HepG2 (cell line): ENCODE results near the gene SLC4A5. TPM values are rescaled to one million over a fixed set of nuclear protein-coding genes. Genes with fewer than 3 reads are reported as not detected.

Source experiments
- CAMTA2 ChIP-seq: sonication (generic); formaldehyde crosslinking; IDR thresholded peaks from 2 replicates; pipeline ENCODE4 v1.4.0; 2020; ENCODE audit warnings: mild to moderate bottlenecking, missing genetic modification reagents, borderline replicate concordance
- JUNB ChIP-seq: sonication (generic); formaldehyde crosslinking; IDR thresholded peaks from 2 replicates; pipeline ENCODE4 v1.8.0; 2022; ENCODE audit warnings: missing genetic modification reagents, mild to moderate bottlenecking, borderline replicate concordance
- SMAD3 ChIP-seq: sonication (generic); formaldehyde crosslinking; IDR thresholded peaks from 2 replicates; pipeline ENCODE4 v1.4.0; 2020; ENCODE audit warnings: missing genetic modification reagents
- SMAD9 ChIP-seq: sonication (generic); formaldehyde crosslinking; IDR thresholded peaks from 2 replicates; pipeline ENCODE4 v1.5.1; 2020; ENCODE audit warnings: mild to moderate bottlenecking, missing genetic modification reagents
- ZFP41 ChIP-seq: sonication (generic); formaldehyde crosslinking; IDR thresholded peaks from 2 replicates; pipeline ENCODE4 v1.4.0; 2020; ENCODE audit warnings: mild to moderate bottlenecking, missing genetic modification reagents, borderline replicate concordance
- ZNF160 ChIP-seq: sonication (generic); formaldehyde crosslinking; IDR thresholded peaks from 2 replicates; pipeline ENCODE4 v1.8.0; 2022; ENCODE audit warnings: mild to moderate bottlenecking, inconsistent platforms, missing genetic modification reagents
- ZNF577 ChIP-seq: sonication (generic); formaldehyde crosslinking; IDR thresholded peaks from 2 replicates; pipeline ENCODE4 v1.4.0; 2020; ENCODE audit warnings: mild to moderate bottlenecking, low read depth, missing genetic modification reagents, borderline replicate concordance
- ZNF678 ChIP-seq: sonication (generic); formaldehyde crosslinking; IDR thresholded peaks from 2 replicates; pipeline ENCODE4 v1.4.0; 2020; ENCODE audit warnings: mild to moderate bottlenecking, missing genetic modification reagents
- ZNF746 ChIP-seq: sonication (generic); formaldehyde crosslinking; IDR thresholded peaks from 2 replicates; pipeline ENCODE4 v1.8.0; 2022; ENCODE audit warnings: mild to moderate bottlenecking, missing genetic modification reagents
- polyA plus RNA-seq, 8 experiments: library from polyadenylated mRNA; depleted of rRNA in 3 of 8; stranded (reverse) in 7 of 8; unstranded in 1 of 8; fragments of >200 nt; fragmentation: Illumina TruSeq in 4 of 8; extraction: Trizol in 4 of 8; gene quantifications; 2 replicates each; pipeline versions ENCODE4 v1.2.1 to v1.2.3, GENCODE V29; 2011 to 2016; ENCODE audit warnings: low read depth in 4 of 8, missing spikeins in 1 of 8, mixed read lengths in 1 of 8; ENCODE audit not compliant: insufficient read depth in 1 of 8
- total RNA-seq, 5 experiments: library from RNA; depleted of rRNA; stranded (reverse); fragments of >200 nt; fragmentation: Illumina TruSeq; extraction: Trizol; gene quantifications; 2 replicates each; pipeline ENCODE4 v1.2.3, GENCODE V29; 2016; ENCODE audit warnings: low read depth in 1 of 5
- TF ChIP-seq, protein P1 (sequence below): sonication (generic); formaldehyde crosslinking; conservative IDR thresholded peaks from 2 replicates; pipeline ENCODE4 v1.8.1; 2023; ENCODE audit warnings: missing genetic modification reagents
- TF ChIP-seq, protein P2 (sequence below), 2 experiments: sonication (generic) in 1 of 2; formaldehyde crosslinking in 1 of 2; IDR thresholded peaks; 2 replicates each; pipeline versions ENCODE4 v1.6.1 to v1.9.0; 2014 to 2022; ENCODE audit warnings: antibody characterized with exemption in 1 of 2, borderline replicate concordance in 1 of 2, inconsistent platforms in 1 of 2, low read depth in 1 of 2, missing genetic modification reagents in 1 of 2
- TF ChIP-seq, protein P3 (sequence below), 2 experiments: sonication (generic) in 1 of 2; formaldehyde crosslinking in 1 of 2; IDR thresholded peaks; 2 replicates each; pipeline versions ENCODE4 v1.4.0 to v1.6.1; 2018 to 2020; ENCODE audit warnings: missing genetic modification reagents in 2 of 2, borderline replicate concordance in 1 of 2, low read depth in 1 of 2, mild to moderate bottlenecking in 1 of 2, missing biosample characterization in 1 of 2
- TF ChIP-seq, protein P4 (sequence below), 2 experiments: IDR thresholded peaks; 2 replicates each; pipeline ENCODE4 v1.6.1; 2011 to 2012; ENCODE audit warnings: low read length in 2 of 2, borderline replicate concordance in 1 of 2, low read depth in 1 of 2, mild to moderate bottlenecking in 1 of 2, moderate library complexity in 1 of 2

Gene SLC4A5
- total and polyA plus RNA-seq, 2 of the 13 experiments (the other 11 are each of a cell fraction or from before 2014, with no cell fraction given): 0.50 TPM; not detected in 1

DNA sequence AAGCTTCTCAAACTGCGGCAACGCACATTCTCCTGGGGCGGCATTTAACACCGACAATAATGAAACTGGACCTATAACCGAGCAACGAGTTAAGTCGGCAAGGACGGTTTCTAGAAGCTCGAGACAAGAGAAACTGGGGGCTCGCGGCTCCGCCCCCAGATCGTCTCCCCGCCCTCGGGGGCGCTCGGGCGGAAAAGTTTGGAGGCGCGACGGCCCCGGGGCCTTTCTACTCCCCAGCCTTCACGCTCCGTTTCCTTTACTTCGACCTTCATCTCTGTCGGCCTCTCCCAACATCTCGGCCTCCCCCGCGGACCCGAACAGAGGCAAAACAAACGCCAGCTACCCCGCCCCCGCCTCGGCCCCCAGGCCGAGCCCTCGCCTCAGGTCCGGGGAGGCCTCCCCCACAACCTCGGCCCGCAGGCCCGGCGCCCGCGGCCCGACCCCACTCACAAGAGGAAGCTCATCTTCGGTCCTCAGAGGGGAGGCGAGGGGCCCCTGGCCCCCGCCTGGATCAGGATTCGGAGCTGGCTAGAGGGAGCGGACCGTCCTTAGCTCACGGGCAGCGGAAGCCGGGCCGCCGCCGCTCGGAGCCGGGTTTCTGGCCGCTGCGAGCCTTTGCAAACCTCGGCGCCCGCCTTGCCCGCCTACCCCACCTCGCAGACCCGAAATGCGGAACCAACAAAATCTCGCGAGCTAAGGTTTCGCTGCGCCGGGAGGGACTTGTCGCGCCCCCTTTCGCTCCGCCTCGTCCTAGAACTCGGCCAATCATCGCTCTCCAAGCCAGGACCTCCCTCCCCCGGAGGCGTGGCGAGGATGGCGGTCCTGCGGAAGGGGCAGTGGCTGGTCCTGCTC lies 164.8 kb downstream of the SLC4A5 start, which contains the start of gene MOB1A (continued):
- TF ChIP-seq, protein P1, sequence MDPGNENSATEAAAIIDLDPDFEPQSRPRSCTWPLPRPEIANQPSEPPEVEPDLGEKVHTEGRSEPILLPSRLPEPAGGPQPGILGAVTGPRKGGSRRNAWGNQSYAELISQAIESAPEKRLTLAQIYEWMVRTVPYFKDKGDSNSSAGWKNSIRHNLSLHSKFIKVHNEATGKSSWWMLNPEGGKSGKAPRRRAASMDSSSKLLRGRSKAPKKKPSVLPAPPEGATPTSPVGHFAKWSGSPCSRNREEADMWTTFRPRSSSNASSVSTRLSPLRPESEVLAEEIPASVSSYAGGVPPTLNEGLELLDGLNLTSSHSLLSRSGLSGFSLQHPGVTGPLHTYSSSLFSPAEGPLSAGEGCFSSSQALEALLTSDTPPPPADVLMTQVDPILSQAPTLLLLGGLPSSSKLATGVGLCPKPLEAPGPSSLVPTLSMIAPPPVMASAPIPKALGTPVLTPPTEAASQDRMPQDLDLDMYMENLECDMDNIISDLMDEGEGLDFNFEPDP (CRISPR knock-in tag): 0 out of 2 replicates have a peak, but pooled peaks have one; percentile 85
- TF ChIP-seq, protein P2, sequence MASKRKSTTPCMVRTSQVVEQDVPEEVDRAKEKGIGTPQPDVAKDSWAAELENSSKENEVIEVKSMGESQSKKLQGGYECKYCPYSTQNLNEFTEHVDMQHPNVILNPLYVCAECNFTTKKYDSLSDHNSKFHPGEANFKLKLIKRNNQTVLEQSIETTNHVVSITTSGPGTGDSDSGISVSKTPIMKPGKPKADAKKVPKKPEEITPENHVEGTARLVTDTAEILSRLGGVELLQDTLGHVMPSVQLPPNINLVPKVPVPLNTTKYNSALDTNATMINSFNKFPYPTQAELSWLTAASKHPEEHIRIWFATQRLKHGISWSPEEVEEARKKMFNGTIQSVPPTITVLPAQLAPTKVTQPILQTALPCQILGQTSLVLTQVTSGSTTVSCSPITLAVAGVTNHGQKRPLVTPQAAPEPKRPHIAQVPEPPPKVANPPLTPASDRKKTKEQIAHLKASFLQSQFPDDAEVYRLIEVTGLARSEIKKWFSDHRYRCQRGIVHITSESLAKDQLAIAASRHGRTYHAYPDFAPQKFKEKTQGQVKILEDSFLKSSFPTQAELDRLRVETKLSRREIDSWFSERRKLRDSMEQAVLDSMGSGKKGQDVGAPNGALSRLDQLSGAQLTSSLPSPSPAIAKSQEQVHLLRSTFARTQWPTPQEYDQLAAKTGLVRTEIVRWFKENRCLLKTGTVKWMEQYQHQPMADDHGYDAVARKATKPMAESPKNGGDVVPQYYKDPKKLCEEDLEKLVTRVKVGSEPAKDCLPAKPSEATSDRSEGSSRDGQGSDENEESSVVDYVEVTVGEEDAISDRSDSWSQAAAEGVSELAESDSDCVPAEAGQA (IDR thresholded peaks at IDR 0.05; ENCODE audit: low read depth): no peak
- TF ChIP-seq, protein P2 (CRISPR knock-in tag; IDR thresholded peaks at IDR 0.05; ENCODE audit: borderline replicate concordance): no peak
- TF ChIP-seq SMAD9 (0 out of 2 replicates have a peak, but pooled peaks have one; percentile 33), CAMTA2 (CRISPR knock-in tag) (no peak), SMAD3 (no peak; the same call in 1 of the 2 replicates), ZNF678 (CRISPR knock-in tag) (peak; percentile 37; the same call in 1 of the 2 replicates), JUNB (no peak), ZFP41 (CRISPR knock-in tag) (0 out of 2 replicates have a peak, but pooled peaks have one; percentile 25), ZNF746 (CRISPR knock-in tag) (peak; percentile 62; the same call in 1 of the 2 replicates), ZNF577 (CRISPR knock-in tag) (no peak; the same call in 1 of the 2 replicates), ZNF160 (CRISPR knock-in tag) (0 out of 2 replicates have a peak, but pooled peaks have one; percentile 31)
- TF ChIP-seq, protein P3, sequence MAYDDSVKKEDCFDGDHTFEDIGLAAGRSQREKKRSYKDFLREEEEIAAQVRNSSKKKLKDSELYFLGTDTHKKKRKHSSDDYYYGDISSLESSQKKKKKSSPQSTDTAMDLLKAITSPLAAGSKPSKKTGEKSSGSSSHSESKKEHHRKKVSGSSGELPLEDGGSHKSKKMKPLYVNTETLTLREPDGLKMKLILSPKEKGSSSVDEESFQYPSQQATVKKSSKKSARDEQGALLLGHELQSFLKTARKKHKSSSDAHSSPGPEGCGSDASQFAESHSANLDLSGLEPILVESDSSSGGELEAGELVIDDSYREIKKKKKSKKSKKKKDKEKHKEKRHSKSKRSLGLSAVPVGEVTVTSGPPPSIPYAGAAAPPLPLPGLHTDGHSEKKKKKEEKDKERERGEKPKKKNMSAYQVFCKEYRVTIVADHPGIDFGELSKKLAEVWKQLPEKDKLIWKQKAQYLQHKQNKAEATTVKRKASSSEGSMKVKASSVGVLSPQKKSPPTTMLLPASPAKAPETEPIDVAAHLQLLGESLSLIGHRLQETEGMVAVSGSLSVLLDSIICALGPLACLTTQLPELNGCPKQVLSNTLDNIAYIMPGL (CRISPR knock-in tag; IDR thresholded peaks at IDR 0.05; ENCODE audit: borderline replicate concordance in 1 of 2, low read depth in 1 of 2): peak; percentile 84 to 92; a peak in 3 of 4 replicates
- TF ChIP-seq, protein P4, sequence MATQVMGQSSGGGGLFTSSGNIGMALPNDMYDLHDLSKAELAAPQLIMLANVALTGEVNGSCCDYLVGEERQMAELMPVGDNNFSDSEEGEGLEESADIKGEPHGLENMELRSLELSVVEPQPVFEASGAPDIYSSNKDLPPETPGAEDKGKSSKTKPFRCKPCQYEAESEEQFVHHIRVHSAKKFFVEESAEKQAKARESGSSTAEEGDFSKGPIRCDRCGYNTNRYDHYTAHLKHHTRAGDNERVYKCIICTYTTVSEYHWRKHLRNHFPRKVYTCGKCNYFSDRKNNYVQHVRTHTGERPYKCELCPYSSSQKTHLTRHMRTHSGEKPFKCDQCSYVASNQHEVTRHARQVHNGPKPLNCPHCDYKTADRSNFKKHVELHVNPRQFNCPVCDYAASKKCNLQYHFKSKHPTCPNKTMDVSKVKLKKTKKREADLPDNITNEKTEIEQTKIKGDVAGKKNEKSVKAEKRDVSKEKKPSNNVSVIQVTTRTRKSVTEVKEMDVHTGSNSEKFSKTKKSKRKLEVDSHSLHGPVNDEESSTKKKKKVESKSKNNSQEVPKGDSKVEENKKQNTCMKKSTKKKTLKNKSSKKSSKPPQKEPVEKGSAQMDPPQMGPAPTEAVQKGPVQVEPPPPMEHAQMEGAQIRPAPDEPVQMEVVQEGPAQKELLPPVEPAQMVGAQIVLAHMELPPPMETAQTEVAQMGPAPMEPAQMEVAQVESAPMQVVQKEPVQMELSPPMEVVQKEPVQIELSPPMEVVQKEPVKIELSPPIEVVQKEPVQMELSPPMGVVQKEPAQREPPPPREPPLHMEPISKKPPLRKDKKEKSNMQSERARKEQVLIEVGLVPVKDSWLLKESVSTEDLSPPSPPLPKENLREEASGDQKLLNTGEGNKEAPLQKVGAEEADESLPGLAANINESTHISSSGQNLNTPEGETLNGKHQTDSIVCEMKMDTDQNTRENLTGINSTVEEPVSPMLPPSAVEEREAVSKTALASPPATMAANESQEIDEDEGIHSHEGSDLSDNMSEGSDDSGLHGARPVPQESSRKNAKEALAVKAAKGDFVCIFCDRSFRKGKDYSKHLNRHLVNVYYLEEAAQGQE (IDR thresholded peaks at IDR 0.05; ENCODE audit: borderline replicate concordance in 1 of 2, low read depth in 1 of 2, low read length in 2 of 2): no peak
